NCI-H510A (cell line): ENCODE data around the gene KCP.

Source experiments
- DNase-seq: peaks from one replicate; lab custom pipeline; 2025; lab: John Stamatoyannopoulos, UW

KCP gene

DNA sequence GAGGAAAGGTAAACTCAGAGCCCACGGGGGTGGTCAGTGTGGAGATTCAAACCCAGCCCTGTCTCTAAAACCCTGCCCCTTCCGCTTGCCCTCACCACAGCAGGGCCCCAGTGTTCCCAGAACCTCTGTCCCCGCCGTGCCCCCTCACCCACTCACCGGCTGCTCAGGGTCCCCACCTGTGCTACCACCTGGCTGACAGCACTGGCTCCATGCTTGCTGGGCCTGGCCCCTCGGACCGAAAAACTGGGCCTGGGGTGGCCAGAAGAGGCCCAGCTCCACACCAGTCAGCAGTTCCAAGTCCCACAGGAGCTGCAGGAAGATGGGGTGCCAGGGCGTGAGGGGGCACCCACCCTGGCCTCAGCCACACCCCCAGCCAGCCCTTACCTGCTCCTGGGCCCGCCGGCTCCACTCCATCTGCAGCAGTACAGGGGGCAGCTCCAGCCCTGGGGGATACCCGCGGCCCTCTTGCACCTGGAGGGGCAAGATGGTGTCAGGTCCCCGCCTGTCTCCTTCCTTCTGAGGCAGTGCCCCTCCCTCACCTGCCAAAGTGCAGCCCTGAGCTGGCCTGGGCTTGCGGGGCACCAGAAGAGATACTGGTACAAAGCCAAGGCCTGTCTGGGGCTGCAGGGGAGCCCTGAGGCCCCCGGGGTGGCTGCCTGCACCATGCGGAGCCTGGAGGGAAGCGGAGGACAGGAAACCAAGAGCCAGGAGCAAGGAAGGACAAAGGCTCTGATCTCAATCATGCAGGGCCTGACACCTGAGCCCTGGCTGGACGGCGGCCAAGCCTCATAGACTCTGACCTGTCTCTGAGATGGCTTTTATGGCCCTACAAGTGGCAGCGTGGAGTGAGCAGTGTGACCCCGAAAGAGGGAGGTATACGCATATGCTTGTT lies 36.1 kb downstream of the KCP start:
- DNase-seq = peak; percentile 43

DNA sequence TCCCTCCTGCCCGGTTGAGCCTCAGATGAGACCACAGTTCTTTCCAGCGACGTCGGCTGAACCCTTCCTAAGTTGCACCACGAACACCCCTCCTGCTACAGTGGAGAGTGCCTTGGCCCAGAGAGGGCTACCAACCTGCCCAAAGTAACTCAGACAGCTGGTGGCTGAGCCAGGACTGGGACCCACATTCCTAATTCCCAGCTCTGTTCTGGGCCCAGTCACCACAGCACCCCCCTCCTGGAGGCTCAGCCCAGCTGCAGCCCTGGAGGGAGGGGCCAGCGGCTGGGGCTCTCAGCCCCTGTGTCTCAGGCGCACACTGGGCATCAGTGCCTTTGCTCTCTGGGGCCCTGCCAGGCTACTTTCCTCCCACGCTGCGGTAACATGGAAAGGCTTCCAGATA lies 37.3 kb downstream of the KCP start:
- no peak for DNase-seq

DNA sequence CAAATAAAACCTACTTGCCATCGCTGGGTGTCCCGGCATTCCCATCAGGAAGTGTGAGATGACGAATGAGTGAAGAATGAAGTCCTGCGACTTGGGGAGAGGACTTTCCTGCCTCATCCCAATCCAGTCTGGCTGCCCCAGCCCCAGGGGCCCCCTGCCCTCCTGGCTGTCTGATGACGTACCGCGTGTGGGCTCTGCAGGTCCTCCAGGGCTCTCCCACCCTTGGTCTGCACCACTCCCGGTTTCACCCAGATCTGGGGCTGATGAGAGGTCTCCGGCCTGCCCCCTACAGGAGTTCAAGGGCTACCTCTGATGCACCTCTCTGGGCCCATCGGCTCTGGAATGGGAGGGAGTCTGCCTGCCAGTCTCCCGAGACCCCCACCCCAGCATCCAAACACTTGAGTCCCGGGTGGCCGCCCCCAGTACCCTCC lies 38.1 kb downstream of the KCP start:
- no peak for DNase-seq

DNA sequence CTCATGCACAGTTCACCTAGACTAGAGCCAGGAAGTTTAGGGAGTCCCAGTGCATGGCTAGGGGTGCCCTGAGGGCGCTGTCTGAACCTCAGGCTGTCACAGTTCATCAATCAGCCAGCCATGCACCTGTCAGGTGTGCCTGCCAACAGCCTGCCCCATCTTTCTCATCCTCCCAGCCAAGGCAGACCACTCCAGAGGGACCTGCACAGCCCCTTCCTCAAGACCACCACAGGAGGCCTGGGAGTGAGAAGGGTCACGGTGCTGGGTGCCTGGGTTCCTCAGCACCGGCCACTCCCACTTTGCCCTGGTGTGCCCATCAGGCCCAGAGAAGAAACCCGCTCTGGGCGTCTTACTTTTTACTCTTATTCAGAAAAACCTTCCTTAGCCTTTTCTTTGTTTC lies 39.5 kb downstream of the KCP start:
- no peak for DNase-seq

DNA sequence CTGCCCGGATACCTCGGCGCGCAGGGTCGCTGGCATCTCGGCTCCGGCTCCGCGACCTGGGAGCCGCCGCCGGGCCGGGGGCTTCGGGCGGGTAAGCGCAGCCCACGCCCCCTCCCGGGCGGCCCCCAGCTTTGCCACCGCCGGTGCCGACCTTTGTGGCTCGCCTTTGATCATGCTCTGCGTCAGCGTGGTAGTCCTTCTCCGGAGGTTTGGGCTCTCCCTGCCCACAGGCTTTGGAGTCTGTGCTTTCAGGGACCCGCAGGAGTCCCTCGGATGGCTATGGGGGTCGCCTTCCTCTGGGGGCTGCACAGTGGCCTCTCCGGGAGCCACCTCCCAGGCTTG lies 40.6 kb downstream of the KCP start:
- DNase-seq = no peak

DNA sequence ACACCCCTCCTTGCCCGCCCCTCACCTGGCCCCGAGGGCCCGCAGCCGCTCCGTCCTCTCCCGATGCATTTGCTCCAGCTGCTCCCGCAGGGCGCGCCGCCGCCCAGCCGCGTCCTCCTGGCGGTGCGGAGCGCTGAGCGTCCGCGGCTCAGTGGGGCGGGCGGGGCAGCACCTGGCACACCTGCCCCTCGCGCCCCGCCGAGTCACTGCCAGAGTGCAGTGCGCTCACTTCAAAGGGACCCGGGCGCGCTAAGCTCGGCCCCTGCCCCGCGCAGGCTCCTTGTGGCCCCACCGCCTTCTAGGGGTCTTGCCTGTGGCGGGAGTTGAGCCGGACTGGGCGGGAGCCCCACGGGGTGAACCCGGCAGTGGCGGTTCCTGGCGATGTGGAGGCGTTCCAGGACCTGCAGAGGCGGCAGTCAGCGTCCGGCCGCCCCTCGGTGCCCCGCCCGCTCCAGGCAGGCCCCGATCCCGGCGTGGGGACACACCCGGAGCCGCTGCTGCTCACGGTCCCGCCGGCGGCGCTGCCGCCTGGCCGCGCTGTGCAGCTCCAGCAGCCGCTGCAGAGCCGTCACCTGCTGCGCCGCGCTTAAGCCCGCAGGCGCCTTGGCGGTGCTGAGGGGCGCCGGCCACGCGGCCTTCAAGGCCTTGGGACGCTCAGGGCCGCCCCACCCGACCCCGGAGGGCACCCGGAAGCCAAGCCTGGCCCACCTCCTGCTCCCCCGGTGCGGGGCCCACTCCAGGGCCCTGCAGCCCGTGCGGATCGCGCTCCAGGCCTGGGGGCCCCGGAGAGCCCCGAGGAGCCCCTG lies 41.2 kb downstream of the KCP start:
- peak; percentile 25 for DNase-seq

DNA sequence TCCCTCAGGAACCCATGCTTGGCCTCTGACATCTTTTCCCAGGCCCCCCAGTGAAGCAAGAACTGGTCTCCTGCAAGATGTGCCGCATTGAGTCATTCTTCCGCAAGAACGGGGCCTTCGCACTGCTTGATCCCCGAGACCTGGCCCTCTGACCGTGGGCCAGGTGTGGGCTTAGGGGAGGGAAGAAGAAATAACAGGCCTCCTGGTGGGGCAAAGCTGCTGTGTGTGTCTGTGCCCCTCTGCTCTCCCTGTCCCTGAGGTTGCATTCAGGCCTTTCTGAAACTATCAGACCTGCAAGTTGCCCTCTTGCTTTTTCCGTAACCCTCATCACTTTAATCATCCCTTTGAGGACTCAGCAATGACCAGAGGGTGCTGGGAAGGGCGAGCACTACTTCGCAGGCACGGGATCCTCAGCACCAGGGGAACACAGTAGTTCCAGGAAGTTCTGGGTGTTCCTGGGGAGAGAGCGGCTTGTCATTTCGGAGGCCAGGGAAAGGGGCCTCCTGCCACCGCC lies 41.8 kb downstream of the KCP start:
- no peak for DNase-seq

DNA sequence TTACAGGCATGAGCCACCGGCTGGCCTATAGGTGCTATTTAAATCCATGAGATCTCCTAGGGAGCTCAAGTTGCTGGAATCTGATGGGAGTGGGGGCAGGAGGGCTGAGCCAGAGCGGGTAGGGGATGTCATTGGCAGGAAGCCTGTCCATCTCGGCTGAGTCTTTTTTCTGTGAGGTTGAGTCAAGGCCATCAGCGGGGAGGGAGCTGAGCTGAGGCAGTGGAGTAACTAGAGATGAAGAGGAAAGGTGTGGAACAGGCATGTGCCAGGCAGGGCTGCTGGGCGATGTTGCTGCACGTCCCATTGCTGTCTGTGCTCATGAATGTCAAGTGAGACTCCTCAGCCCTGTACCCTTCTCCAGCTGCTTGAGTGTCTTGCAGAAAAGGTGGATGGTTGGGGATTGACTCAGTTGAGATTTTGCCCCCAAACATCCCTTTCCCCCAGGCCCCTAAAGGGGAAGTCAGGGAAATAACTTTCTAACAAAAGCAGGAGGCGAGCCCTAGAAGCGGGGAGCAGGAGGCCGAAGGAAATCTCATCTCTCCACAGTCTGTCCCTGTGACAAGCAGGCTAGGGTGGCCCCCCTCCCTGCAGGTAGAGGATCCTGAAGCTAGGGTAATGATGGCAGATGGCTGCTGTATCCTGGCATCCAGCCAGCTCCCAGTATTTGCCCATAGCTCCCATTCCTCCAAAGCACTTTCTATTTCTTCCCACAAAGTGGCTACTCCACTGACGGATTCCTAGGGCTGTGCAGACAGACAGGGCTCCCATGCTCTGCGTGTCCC lies 42.5 kb downstream of the KCP start:
- peak; percentile 48 for DNase-seq

DNA sequence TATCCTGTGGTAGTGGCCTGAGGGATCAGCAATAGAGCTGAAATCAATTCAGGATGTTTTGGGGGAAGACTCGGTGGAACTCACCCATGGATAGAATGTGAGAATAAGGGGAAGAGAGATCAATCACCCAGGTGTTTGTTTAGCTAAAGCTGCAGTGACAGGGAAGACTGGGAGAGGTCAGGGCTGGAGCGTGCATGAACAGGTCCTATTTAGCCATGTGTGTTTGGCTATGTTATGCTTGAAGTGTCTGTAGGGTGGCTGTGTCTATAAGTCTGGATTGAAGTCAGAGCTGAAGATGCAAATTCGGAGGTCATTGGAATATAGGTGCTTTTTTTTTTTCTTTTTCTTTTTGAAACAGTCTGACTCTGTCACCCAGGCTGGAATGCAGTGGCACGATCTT lies 43.3 kb downstream of the KCP start:
- no peak for DNase-seq

DNA sequence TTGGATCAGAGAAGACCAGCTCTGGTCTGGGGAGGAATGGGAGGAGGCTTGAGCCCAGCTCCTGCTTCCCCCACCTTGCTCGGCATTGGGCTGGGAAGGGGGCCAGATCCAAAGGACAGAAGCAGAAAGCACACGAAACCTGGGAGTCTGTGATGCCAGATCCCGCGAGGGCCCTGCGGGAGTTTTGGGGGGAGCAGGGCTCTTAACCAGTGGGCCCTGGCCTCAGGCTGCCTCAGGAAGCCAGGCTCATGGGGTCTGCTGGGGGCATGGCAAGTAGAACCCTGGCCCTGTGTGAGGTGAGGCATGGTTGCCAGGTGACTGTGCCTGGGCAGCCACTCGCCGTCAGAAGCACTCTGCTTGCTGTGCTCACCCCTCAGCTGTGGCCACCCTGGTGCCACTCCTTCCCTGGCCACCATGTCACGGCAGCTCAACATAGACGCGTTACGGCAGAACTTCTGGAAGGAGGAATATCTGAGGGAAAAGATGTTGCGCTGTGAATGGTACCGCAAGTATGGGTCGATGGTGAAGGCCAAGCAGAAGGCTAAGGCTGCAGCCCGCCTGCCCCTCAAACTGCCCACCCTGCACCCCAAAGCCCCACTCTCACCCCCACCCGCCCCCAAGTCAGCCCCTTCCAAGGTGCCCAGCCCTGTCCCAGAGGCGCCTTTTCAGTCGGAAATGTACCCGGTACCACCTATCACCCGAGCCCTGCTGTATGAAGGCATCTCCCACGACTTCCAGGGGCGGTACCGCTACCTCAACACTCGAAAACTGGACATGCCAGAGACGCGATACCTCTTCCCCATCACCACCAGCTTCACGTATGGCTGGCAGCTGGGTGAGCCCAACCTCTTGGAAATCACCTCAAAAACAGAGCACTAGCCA lies 44.3 kb downstream of the KCP start:
- no peak for DNase-seq

DNA sequence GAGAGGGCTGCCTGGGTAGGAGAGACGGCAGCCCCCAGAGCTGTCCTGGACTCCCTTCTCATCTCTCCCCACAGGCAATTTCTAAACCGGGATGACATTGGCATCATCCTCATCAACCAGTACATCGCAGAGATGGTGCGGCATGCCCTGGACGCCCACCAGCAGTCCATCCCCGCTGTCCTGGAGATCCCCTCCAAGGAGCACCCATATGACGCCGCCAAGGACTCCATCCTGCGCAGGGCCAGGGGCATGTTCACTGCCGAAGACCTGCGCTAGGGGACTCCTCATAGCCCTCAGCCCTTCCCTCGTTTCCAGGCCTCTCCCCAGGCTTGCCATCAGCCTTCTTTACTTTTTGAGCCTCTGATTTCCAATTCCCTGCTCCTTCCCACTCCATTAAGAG lies 45.2 kb downstream of the KCP start:
- DNase-seq = no peak

DNA sequence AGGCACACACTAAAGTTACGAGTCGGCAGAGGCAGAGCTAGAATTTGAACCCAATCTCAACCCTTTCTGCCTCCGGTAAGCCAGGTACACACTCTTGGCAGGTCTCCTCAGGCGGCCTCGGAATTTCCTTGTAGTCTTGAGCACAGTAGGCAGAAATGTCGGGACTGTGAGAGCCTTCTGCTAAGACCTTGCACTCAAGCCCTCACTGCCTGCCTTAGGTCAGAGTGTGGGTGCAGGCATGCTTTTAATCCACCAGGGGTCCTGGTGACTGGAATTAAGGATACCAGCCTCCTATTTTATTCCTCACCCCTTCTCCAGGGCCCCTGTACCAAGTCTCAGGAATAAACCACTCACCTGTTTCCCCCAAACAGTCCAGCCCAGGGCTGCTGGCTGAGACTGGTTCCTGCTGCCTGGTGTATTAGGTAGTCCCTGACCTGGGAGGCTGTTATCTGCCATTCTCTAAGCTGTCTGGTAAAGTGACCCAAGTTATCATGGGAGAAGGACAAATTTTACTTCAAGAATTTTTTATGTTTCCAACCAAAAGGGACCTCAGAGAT lies 47.0 kb downstream of the KCP start:
- peak; percentile 31 for DNase-seq

DNA sequence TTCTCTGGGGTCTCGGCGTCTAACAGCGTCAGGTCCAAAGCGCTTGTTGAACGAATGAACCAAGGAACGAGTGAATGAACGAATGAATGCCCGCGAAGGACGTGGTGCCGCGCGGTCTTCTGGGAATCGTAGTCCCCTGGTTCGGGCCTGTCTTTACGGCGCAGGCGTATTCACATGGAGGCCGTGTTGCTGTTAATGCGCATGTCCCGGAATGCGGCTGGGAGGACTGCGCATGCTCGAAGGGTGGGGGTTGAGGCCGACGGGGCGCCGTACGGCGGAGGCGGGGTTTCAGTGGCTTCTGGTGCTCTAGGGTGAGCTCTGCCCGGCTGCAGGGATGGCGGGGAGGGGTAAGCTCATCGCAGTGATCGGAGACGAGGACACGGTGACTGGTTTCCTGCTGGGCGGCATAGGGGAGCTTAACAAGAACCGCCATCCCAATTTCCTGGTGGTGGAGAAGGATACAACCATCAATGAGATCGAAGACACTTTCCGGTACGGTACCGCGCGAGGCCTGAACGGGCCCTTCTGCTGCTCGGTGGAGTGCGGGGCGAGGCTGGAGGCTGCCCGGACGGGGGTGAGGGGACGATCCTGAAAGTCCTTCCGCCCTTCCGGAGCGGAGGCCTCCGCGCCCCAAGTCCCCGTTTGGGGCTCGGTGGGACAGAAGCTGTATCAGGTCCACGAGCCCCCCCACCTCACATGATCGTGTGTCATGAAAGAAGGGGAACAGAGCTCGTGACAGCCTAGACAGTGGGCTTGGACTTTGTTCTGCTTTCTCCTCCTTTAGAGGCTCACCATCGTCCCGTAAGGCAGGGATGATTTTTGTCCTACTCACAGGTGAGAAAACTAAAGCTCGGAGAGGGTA lies 47.7 kb downstream of the KCP start, which contains the start of gene ATP6V1F:
Gene ATP6V1F (plus strand): TSS at position 286 of the 862 bp plus-strand sequence. CDS start 49 bp downstream, at position 335.
- DNase-seq = peak; percentile 86

DNA sequence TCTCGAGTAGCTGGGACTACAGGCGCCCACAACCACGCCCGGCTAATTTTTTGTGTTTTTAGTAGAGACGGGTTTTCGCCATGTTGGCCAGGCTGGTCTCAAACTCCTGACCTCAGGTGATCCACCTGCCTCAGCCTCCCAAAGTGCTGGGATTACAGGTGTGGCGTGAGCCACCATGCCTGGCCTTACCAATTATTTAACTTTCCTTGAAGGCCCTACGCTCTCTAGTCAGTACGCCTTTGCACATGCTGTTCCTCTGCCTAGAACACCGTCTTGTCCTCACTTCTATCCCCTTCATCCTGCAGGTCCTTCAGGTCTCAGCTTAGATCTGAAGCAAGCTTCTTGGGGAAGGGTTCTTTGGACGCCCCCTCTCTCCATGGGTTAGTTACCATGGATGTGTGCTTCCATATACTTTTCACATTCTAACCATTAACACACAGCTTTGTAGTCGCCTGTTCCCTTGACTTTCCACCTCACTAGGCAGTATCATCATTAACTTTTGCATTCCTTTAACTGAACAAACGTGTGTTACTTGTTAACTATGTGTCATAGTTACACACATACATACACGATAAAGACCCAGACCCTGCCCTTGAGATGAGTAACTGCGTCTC lies 48.4 kb downstream of the KCP start:
- DNase-seq = no peak

DNA sequence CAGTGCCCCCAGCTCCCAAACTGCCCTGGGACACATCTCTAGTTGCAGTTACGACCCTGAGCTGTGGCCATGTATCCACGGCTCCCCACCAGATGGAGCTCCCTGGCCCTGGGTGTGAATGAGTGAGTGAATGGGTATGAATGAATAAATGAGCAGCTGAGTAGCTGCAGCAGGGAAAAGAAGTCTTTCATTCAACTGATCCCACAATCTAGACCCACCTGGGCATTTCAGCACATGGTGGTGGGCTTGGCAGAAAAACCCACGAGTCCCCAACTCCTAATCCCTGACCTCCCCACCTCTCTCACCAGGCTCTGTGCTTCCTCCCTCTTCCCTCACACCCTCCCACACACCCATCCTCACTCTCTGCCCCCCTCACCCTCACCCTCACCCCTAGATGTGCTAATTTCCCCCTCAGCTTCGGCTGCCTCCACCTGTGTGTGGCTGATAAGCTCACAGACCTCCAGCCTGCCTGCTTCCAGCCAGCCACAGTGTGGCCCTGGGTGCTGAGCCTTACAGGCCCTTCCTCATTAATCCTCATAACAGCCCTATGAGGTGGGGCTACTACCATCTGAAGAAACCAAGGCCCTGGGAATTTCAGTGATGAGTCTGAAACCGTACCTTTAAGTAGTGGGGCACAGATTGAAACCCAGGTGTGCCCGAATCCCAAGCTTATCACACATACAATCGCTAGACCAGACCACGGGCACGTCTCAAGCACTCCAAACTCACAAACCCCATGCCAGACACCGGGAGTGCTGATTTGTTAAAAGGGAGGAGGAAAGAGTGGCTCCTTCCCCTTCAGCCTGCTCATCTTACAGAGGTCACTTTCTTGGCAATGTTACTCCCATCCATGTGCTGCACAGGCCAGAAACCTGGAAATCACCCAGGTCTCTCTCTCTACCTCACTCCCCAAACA lies 50.1 kb downstream of the KCP start:
- DNase-seq = no peak

DNA sequence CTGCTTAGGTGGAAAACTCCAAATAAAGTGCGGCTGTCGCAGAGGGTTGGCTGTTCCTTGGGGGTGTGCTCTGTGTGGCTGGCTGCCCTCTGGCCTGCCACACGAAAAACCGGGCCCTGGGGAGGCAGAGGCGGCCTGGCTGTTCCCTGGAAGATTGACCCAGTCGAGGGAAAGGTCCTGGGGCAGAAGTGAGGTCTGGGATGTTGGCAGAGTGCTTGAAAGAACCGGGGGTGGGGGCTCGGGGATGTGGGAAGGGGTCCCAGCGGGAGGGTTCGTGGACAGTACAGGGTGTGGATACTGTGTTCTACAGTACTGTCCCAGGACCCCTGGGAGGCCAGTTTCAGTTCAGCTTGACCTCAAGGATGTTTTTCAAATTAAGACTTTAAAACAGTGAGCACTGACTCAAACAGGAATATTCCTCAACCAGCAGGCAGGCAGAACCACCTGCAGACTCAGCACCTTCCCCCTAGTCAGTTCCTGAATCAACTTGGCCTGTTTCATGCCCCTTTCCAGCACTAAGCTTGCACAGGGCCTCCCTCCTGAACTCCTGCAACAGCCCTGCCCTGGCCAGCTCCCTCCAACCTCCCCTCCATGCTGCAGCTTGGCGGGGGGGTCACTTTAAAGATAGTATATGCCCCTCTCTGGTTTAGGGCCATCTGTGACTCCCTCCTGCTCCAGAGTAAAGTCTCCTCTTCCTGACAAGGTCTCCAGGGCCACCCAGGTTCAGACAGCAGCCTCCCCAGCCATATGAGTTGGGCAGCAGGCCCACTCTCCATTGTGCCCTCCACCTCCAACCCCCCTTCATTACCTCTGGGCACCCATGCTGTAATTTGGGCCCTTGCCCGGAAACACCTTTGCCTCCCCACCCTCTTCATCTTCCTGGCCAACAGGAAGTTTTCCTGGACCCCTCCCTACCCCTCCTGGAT lies 51.0 kb downstream of the KCP start:
- no peak for DNase-seq
